IPS-NIHi11 (cell line): ENCODE results near the gene CAPZB.

Experiments used
- DNase-seq: peaks from one replicate; pipeline ENCODE4 v3.0.0; 2012; ENCODE audit warnings: mixed read lengths, low spot score

CAPZB gene

DNA sequence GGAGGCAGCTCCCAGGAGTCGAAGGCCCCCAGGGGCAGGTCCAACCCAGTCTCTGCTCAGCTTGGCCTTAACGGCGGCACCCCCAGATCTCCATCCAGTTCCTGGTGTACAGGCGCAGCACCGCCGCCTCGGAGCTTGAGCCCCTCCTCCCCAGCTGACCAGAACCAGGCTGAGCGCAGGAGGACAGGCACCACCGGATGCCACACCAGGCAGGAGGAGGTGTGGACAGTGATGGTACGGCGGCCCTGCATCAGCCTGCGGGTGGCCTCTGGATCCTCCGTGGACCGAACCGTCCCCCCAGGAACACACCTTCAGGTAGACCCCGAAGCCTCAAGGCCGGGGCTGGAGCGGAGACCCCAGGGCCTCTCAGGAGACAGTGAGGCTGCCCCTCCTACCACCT is 156.9 kb downstream of the CAPZB start:
- no peak for DNase-seq

DNA sequence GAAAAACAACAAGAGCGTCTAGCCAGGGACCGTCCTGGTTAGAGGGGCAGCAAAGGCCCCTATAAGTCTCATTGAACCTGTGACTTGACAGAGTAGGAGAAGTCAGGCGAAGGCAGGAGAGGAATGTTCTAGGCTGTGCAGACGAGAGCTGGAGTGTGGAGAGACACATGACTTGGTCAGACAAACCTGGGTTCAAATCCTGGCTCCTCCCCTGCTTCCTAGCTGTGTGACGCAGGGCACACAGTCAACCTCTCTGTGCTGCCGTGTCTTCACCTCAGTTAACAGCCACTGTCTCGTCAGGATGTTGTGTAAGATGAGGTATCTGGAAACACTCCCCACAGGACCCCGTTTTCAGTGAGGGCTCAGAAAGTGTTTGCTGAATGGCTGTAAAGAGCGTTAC is 157.6 kb downstream of the CAPZB start:
- no peak for DNase-seq

DNA sequence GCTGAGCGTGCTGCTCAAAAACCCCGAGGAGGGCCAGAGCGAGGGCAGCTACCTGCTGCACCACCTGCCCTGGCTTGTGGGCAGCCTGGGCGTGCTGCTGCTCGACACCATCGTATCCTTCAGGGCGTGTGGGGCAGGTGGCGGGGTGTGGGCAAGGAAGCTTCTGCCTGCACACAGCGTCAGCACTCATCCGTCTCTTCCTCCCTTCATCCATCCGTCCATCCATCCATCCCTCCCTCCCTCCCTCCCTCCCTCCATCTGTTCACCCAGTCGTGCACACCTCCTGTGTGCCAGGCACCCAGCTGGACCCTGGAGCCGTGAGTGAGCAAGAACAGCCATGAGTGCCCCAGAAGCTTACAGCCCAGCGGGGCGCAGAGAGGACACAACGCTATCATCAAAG is 158.0 kb downstream of the CAPZB start:
- DNase-seq = no peak

DNA sequence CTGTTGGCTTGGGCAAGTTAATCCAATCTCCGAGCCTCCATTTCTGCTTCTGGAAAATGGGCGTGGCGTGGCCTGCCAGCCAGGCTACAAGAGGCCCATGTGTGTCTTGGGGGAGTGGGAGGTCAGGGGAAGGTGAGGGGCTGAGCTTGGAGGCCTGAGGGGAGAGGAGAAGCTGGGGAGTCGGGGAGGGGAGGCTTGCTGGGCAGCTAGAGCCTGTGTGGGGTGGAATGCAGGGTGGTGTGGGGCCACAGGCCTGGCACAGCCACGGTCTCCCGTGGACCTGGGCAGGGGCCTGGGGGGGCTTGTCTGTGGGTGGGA is 158.6 kb downstream of the CAPZB start:
- no peak for DNase-seq

DNA sequence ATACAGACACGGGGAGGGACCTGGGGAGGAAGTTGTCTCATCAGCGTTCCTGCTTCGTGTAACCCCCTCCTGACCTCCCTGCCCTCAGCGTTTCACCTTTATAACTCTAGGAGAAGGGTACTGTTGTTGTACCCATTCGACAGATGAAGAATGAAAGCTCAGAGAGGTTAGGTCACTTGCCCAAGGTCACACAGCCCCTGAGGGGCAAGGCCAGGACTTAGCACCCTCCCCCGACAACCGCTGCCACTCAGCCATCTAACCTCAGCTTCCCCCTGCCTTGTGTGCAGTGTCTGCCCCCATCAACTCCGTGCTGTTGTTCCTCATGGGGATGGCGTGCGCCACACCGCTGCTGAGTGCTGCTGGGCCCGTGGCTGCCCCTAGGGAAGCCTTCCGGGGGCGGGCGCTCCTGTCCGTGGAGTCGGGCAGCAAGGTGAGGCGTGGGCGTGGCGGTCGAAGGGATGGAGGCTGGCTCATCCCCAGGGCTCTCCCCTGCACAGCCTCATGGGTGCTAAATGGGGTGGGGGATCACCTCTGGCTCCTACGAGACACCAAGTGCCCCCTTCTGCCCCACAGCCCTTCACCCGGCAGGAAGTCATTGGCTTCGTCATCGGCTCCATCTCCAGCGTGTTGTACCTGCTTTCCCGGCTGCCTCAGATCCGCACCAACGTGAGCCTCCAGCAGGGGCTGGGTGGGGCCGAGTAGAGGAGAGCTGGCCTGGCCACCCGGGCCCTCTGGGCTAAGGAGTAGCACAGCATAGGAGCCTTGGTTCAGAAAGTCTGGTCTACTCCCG is 159.2 kb downstream of the CAPZB start:
- DNase-seq = no peak

DNA sequence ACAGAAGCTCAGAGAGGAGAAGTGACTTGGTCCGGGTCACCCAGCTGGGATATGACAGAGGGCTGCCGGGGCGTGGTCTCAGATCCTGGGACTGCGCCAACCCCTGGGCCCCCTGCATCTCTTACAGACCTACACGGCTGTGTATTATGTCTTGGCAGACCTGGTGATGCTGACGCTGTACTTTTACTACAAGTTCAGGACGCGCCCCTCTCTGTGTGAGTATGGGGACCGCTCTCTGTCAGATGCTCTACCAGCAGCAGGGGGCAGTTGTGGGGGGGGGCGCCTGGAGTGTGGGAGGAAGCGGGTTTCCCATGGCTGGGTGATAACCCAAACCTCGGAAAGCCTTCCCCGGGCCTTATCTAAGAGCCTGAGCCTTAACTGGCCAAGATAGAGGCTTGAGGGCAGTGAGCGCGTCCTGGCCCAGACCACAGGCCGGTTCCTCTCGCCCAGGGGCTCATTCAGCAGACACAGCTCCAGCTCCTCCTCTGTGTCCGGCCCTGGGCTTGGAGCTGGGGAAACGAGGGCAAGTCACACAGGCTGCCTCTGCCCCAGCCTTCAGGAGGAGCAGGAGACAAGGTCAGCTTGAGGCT is 159.9 kb downstream of the CAPZB start:
- no peak for DNase-seq

DNA sequence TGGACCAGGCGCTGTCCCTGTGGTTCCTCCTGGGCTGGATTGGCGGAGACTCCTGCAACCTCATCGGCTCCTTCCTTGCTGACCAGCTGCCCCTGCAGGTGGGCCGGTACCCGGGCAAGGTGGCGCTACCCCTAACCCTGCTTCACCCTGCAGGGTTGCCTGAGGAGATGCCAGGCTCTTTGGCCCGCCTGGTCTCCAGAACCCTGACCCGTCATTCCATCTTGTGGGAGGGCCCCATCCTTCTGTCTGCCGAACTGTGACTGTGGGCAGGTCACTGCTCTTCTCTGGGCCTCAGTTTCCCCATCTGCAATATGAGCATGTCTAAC is 160.7 kb downstream of the CAPZB start:
- DNase-seq = no peak

DNA sequence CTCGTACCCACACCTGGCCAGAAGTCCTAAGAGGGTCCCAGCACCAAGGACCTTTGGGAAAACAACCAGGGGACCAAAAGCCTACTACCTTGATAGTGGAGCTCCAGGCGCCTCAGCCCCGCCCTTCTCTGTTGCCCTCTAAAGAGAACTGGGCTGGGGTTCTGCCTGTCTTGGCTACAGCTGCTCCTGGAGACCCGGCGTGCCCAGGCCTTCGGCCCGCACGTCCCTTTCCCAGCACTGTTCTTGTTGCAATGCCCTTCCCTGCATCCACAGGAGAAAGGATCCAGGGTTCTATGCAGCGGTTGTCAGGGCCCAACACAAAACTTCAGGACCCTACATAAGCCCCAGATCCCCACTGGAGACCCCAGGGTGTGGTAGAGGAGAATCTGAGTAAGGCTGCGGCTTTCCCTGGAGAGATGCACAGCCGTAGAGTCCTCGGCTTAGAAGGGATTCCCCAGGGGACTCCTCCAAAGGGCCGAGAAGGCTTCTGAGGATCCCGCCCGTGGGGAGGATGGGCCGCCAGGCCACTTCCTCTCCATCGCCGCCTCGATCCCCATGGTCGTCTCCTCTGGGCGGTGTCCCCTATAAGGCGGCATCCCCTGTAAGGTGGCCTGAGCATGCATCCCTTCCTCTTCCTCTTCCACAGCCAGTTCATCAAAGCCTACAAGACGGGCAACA is 161.2 kb downstream of the CAPZB start:
- no peak for DNase-seq

DNA sequence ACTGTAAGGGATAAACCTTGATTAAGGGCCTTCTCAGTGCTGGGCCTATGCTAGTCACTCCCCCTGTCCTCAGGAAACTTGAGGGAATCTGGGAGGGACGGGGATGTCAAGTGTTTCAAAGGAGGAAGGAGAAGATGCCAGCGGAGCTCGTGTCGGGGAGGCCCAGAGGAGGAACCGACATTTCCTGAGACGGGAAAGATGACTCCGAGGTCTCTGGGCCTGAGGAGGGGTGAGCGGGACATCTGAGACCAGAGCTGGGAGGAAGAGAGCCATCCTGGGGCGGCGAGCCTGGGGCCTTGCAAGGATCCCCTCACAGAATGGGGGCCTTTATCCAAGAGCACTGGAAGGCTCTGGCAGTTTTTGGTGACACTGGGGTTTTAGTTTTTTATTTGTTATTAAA is 162.9 kb downstream of the CAPZB start:
- no peak for DNase-seq

DNA sequence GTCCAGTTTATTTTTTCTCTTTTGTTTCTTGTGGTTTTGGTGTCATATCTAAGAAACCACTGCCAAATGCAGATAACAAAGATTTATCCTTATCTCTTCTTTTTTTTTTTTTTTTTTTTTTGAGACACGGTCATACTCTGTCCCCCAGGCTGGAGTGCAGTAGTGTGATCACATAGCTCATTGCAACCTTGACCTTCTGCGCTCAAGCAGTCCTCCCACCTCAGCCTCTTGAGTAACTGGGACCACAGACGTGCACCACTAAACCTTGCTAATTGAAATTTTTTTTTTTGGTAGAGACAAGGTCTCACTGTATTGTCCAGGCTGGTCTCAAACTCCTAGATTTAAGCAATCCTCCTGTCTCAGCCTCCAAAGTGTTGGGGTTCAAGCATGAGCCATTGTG is 164.3 kb downstream of the CAPZB start:
- no peak for DNase-seq

DNA sequence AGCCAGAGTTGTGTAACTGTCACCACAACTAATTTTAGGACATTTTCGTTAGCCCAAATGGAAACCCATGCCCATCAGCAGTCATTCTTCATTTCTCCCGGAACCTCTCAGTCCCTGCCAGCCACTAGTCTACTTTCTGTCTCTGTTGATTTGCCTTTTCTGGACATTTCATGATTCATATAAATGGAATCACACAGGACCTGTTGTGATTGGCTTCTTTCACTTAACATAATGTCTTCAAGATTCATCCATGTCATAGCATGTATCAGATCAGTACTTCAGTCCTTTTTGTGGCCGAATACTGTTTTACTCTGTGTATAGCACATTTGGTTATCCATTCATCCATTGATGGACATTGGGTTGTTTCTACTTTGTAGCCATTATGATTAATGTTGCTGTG is 166.1 kb downstream of the CAPZB start:
- no peak for DNase-seq

DNA sequence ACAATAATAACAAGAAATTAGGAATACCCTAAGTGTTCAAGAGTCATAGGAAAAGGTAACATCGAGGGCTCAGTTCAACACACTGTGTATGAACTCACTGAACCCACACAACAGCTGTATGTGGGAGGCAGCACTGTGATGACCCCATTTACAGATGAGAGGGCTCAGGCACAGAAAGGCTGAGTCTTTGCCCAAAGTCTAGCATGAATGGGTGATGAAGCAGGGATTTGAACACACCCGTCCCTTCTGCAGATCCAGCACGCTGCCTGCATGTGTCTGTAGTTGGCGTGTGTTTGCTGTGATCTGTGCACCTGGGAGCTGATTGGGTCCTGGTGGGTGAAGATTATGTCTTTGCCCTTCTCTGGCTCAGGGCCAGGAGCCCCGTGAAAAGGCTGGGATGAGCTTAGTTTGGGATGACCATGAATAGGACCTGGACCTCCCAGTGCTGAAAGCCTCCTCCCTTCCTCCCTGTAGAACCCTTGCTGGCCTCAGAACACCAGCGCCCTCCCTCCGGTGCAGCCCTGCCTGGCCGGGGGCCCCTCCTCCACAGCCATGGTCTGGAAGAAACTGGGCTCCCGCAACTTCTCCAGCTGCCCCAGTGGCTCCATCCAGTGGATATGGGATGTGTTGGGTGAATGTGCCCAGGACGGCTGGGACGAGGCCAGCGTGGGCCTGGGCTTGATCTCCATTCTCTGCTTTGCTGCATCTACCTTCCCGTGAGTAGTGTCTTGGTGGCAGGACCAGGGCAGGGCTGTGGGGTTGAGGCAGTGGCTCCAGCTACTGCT is 168.0 kb downstream of the CAPZB start:
- DNase-seq = peak; percentile 69

DNA sequence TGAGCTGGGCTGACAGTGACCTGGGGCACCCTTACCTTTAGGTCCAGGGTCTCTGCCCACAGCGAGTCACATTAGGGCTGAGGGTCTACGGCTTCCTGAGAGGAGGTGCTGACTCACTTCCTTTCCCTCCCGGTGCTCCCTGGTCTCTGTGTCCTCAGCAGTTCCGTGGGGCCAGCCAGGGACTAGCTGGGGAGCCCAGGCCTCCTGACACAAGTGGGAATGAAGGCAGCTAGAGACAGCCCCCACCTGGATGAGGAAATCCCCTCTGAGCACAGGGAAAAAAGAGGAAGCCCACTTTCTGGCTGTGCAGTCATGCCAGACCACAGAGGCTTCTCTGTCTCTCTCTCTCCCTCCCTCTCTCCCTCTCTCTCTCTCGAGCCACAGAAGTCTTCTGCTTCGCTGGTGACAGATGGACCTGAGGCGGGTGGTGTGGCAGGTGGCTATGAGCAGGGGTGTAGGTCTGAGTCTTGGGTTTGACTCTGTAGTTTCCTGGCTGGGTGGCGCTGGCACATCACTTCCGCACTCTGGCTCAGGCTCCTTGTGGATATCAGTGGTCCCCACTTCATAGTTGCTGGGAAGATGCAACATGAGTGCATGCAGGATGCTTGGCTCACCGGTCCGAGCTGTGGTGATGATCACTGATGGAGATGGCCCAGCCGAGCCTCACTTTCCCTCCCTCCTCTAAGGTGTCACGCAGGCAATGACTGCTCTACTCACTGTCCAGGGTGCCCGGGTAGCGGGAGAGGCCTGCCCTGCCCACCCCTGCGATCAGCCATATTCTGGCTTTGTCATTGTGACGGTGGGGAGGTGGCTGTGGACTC is 169.8 kb downstream of the CAPZB start:
- no peak for DNase-seq

DNA sequence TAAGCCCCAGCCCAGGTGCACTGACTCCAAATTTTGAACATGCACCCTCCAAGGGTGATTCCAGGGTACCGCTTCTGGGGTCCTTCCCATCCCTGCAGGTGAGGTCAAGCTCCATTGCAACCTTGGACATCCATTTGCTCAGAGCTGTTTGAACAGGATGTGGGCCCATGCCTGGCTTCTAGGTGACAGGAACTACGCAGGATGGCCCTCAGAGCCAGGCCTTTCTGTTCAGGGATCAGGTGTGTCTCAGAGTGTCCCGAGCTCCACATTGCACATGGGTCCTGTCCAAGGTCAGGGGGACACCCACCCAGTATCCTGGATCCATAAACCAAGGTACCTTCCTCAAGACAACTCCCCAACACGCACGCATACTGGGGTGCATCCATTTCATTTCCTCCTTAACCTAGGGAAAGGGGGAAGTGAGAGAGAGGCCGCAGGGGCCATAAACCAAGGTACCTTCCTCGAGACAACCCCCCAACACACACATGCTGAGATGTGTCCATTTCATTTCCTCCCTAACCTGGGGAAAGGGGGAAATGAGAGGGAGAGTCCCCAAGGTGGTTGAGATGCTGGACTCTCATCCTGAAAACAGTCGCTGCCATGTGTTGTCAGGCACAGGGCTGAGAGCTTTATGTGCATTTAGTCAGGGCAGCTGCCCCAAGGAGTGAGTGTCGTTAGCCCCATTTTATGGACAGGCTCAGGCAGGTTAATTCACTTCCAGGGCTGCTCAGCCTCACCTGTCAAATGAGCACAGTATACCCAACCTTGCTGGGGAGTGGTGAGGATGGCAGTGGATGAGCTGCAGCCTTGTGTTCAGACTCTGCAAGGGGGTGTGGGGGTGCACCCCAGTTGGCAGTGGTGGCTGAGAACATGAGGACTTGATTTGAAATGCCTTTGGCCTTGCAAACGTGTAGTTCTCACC is 171.1 kb downstream of the CAPZB start:
- no peak for DNase-seq

DNA sequence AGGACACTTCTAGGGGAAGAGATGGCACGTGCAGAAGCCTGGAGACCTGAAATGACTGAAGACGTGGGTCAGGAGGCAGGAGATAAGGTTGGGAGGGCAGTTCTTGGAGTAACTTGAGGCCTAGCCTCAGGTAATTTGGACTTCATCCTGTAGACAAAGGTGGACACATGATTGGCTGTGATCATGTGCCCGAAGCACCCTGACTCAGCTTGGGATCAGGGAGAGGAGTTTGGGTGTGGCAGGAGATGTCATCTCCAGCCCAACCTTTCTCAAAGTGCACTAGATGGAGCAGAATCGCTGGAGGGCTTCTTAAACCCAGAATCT is 171.7 kb downstream of the CAPZB start:
- no peak for DNase-seq

DNA sequence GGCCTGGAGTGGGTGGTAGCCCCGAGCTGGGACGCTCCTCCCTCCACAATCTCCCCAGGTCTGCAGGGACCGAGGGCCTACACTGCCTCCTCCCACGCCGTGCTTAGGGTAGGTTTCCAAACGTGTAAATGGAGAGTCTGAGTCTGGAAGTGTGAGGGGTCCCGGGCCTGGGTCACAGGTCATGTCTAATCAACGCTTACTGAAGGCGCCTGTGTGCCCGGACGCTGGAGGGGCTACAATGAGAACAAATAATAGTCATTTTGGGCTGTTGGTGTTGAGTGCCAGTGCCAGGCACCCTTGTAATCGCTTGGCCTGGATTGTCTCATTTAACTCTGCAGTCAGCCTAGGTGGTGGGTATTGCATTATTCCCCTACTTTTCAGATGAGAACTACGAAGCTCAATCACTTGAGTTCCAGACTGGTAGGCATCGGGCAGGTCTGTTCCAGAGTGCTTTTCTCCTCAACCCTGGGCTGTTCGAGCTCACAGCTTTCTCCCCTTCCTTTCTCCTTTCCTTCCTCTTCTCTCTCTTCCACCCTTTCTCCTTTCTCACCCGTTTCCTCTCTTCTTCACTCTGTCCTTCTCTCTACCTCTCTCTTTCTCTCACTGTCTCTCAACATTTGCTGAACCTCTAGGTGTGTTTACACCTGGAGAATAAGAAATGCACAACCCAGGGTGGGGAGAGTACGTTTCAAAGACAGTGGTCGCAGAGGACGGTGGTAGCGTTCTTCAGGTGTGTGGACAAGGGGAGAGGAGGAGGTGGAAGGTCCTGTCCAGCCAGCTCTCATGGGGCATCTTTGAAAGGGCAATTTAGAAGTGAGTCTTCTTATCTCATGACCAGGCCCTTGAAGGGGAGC is 172.3 kb downstream of the CAPZB start:
- DNase-seq = no peak

DNA sequence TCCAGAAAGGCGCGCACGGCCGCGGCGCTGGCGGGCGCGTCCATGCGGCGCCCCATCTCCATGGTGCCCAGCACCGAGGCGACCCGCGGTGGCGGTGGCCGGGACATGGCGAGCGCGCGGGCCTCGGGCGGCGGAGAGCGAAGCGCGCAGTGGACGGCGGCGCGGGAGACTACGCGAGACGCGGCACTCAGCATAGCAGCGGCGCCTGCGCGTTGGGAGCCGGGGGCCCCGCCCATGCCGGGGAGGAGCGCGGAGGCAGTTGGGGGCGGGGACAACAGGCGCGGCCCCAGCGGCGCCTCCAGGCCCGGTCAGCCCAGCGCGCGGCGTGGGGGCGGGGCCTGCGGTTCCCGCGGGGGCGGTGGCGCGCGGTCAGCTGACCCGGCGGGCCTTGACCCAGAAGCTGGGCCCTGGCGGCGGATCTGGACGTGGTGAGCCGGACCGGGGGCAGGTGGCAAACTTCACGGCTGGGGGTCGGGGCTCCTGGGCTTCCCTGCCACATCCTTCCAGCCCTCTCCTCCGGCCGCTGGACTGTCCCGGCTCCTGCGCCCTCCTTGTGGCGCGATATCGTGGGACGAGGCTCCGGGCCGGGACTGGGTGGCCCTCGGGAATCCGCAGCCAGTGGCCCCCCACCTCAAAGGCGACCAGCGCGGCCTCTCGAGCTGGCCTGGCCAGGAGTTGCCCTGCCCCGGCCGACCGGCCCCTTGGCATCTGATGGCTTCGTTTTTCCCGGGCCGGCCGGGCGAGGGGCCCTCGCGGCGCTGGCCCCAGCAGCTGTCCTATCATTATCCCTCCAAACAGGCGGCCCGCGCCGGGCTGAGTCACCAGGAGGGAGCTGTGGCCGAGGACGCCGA is 173.2 kb downstream of the CAPZB start, which contains the start of the genes AKR7A2 and SLC66A1:
Gene AKR7A2 (minus strand): TSS at position 214 of the 851 bp plus-strand sequence. CDS start 20 bp downstream, at position 194.
Gene SLC66A1 (plus strand): TSS at position 396 of the 851 bp plus-strand sequence. CDS start 5,352 bp downstream, outside the sequence.
- DNase-seq = peak; percentile 100

DNA sequence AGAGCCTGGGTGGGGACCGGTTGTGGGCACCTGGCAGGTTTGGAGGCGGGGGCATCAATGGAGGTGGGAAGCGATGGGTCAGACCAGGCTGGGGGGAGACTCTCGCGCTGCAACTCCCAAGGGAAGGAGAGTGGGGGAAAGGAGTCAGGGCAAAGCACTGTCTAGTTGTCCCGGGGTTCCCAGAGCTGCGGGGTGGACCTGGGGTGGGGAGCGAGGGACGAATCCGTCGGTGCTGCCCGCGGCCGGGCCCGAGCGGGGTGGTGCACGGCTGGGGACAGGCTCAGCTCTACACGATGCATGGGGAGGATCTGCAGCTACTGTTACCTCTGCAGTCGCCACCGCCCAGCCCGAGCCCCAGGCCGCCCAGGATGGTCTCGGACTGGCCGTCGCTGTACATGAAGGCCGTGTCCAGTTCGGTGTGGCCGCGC is 173.8 kb downstream of the CAPZB start:
- DNase-seq = peak; percentile 65
